GM12878 (cell line): Measurements from ENCODE around the gene LMO7.

ENCODE experiments used
- FOS ChIP-seq: IDR thresholded peaks from 3 replicates; pipeline ENCODE4 v1.6.1; 2011; ENCODE audit warnings: borderline replicate concordance; ENCODE audit not compliant: insufficient read length; ENCODE audit errors: extremely low read depth
- GABPA ChIP-seq: IDR thresholded peaks from 2 replicates; pipeline ENCODE4 v1.6.1; 2014; ENCODE audit warnings: antibody characterized with exemption, low read depth, mild to moderate bottlenecking, inconsistent platforms
- HDAC6 ChIP-seq: fragments of 200-600 bp; sonication (generic); IDR thresholded peaks from one replicate; pipeline ENCODE4 v1.8.0; 2017; ENCODE audit warnings: antibody characterized with exemption; ENCODE audit not compliant: unreplicated experiment
- MXI1 ChIP-seq: fragments of 150-350 bp; IDR thresholded peaks from 2 replicates; pipeline ENCODE4 v1.6.1; 2011; ENCODE audit warnings: low read depth, mild to moderate bottlenecking, inconsistent platforms, low read length, improper control_type of control experiment
- NBN ChIP-seq: fragments of 450-650 bp; IDR thresholded peaks from 2 replicates; pipeline ENCODE4 v1.6.1; 2016
- NFIC ChIP-seq: IDR thresholded peaks from 2 replicates; pipeline ENCODE4 v1.6.1; 2012; ENCODE audit warnings: low read depth, mild to moderate bottlenecking, inconsistent platforms, low read length, moderate library complexity
- NFYA ChIP-seq: IDR thresholded peaks from 2 replicates; pipeline ENCODE4 v1.6.1; 2011; ENCODE audit warnings: low read depth, mild to moderate bottlenecking, low read length, improper control_type of control experiment, borderline replicate concordance
- POLR2A ChIP-seq: IDR thresholded peaks from 2 replicates; pipeline ENCODE4 v1.6.1; 2011; ENCODE audit warnings: low read depth, mild to moderate bottlenecking, low read length
- RB1 ChIP-seq: fragments of 450-650 bp; formaldehyde crosslinking; IDR thresholded peaks from 2 replicates; pipeline ENCODE4 v1.6.1; 2017; ENCODE audit warnings: mild to moderate bottlenecking, borderline replicate concordance
- RCOR1 ChIP-seq: conservative IDR thresholded peaks from 2 replicates; pipeline ENCODE4 v1.6.1; 2012; ENCODE audit warnings: low read depth, low read length, improper control_type of control experiment
- RFX5 ChIP-seq: IDR thresholded peaks from 2 replicates; pipeline ENCODE4 v1.6.1; 2011; ENCODE audit warnings: low read depth, low read length, improper control_type of control experiment
- SREBF1 ChIP-seq: IDR thresholded peaks from 2 replicates; pipeline ENCODE4 v1.6.1; 2012; ENCODE audit warnings: mild to moderate bottlenecking, low read length
- TF ChIP-seq, protein P1 (sequence below): IDR thresholded peaks from 2 replicates; pipeline ENCODE4 v1.6.1; 2012; ENCODE audit warnings: low read depth, low read length, improper control_type of control experiment
- TF ChIP-seq, protein P2 (sequence below), 3 experiments: IDR thresholded peaks in 2 of 3; conservative IDR thresholded peaks in 1 of 3; 2 replicates each; pipeline ENCODE4 v1.5.1; 2011; ENCODE audit warnings: low read depth in 3 of 3, low read length in 3 of 3, mild to moderate bottlenecking in 3 of 3, control low read depth in 2 of 3, moderate library complexity in 2 of 3, inconsistent platforms in 1 of 3, mixed read lengths in 1 of 3; ENCODE audit not compliant: control insufficient read depth in 2 of 3, insufficient read depth in 1 of 3; ENCODE audit errors: extremely low read depth in 1 of 3

GRCh38 chr13:75784003-75784402 lies 147.9 kb downstream of the LMO7 start:
- no peak for TF ChIP-seq POLR2A
- TF ChIP-seq NFYA = no peak
- TF ChIP-seq HDAC6 = no peak
- no peak for TF ChIP-seq RB1
- no peak for TF ChIP-seq NBN
- no peak for TF ChIP-seq FOS
- TF ChIP-seq MXI1 = no peak
- TF ChIP-seq, protein P1, sequence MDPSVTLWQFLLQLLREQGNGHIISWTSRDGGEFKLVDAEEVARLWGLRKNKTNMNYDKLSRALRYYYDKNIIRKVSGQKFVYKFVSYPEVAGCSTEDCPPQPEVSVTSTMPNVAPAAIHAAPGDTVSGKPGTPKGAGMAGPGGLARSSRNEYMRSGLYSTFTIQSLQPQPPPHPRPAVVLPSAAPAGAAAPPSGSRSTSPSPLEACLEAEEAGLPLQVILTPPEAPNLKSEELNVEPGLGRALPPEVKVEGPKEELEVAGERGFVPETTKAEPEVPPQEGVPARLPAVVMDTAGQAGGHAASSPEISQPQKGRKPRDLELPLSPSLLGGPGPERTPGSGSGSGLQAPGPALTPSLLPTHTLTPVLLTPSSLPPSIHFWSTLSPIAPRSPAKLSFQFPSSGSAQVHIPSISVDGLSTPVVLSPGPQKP = no peak
- TF ChIP-seq NFIC = no peak
- TF ChIP-seq, protein P2, sequence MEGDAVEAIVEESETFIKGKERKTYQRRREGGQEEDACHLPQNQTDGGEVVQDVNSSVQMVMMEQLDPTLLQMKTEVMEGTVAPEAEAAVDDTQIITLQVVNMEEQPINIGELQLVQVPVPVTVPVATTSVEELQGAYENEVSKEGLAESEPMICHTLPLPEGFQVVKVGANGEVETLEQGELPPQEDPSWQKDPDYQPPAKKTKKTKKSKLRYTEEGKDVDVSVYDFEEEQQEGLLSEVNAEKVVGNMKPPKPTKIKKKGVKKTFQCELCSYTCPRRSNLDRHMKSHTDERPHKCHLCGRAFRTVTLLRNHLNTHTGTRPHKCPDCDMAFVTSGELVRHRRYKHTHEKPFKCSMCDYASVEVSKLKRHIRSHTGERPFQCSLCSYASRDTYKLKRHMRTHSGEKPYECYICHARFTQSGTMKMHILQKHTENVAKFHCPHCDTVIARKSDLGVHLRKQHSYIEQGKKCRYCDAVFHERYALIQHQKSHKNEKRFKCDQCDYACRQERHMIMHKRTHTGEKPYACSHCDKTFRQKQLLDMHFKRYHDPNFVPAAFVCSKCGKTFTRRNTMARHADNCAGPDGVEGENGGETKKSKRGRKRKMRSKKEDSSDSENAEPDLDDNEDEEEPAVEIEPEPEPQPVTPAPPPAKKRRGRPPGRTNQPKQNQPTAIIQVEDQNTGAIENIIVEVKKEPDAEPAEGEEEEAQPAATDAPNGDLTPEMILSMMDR (IDR thresholded peaks at IDR 0.05 in 2 of 3, conservative IDR thresholded peaks at IDR 0.05 in 1 of 3; ENCODE audit: control insufficient read depth in 2 of 3, extremely low read depth in 1 of 3, insufficient read depth in 1 of 3, low read depth in 3 of 3, low read length in 3 of 3) = no peak
- no peak for TF ChIP-seq RCOR1
- TF ChIP-seq SREBF1 = no peak
- TF ChIP-seq GABPA = no peak
- no peak for TF ChIP-seq RFX5
